ENCODE measurements around the gene GREM1.

Gene GREM1

DNA sequence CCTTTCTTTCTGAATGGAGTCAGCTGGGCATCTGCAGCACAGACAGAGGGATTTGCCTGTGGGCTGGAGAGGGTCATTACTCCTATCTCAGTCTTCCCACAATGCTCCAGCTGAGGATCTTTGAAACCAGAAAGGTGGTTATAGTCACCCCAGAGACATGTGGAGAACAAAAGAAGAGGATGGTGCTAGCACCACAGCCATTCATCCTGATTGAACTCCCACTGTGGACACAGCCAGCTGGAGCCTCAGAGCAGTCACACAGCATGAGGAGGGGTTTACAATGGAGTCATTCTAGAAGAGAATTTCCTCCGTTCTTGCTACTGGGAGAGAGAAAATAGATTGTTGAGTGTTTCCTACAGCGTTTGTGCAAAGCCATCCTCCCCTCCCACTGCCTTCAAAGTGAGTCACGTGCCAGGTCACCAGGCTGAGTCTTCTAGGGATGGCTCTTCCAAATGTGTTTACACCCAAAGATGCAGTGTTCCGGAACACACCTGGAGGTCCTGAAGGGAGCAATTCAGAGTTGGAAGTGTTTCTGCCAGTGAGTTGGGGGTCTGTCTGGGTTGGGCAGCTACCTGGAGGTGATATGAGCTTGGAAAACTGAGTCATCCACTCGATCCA is 18.9 kb upstream of the GREM1 start:
- Histone ChIP-seq H3K36me3 (replicated peaks; ENCODE audit: insufficient read depth, low read length) (no peaks in the 10 kb centered on the region), H3K4me2 (ENCODE audit: low read depth, low read length) (no peak overlapping the region), H3K4me3 (ENCODE audit: low read length) (no peak overlapping the region), H3K4me1 (ENCODE audit: low read length) (no peaks in the 10 kb centered on the region), H3K9me2 (replicated peaks; ENCODE audit: insufficient read depth, low read length) (no peaks in the 10 kb centered on the region), H4K20me1 (ENCODE audit: insufficient read depth, low read length) (no peaks in the 10 kb centered on the region), H2AFZ (ENCODE audit: low read length) (no peak overlapping the region), H3K9ac (ENCODE audit: low read length) (no peak overlapping the region), H3K9me3 (replicated peaks; ENCODE audit: insufficient read depth, low read length) (no peaks in the 10 kb centered on the region), H3K27me3 (replicated peaks; ENCODE audit: insufficient read depth, low read length) (no peaks in the 10 kb centered on the region), H3K79me2 (ENCODE audit: low read length) (no peaks in the 10 kb centered on the region), H3K27ac (ENCODE audit: low read length) (no peak overlapping the region), H3F3A (ENCODE audit: insufficient read depth, low read length) (no peaks in the 10 kb centered on the region)
- TF ChIP-seq, protein P1, sequence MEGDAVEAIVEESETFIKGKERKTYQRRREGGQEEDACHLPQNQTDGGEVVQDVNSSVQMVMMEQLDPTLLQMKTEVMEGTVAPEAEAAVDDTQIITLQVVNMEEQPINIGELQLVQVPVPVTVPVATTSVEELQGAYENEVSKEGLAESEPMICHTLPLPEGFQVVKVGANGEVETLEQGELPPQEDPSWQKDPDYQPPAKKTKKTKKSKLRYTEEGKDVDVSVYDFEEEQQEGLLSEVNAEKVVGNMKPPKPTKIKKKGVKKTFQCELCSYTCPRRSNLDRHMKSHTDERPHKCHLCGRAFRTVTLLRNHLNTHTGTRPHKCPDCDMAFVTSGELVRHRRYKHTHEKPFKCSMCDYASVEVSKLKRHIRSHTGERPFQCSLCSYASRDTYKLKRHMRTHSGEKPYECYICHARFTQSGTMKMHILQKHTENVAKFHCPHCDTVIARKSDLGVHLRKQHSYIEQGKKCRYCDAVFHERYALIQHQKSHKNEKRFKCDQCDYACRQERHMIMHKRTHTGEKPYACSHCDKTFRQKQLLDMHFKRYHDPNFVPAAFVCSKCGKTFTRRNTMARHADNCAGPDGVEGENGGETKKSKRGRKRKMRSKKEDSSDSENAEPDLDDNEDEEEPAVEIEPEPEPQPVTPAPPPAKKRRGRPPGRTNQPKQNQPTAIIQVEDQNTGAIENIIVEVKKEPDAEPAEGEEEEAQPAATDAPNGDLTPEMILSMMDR (IDR thresholded peaks at IDR 0.05; ENCODE audit: low read length): no peak
- TF ChIP-seq EZH2phosphoT487 (IDR thresholded peaks at IDR 0.05; ENCODE audit: low read length): no peak
- no peak for TF ChIP-seq EZH2 (optimal IDR thresholded peaks at IDR 0.05; ENCODE audit: low read depth, low read length)
- no peak for DNase-seq

GRCh38 chr15:32700501-32701150 is 17.2 kb upstream of the GREM1 start:
- H3K27ac ChIP-seq (ENCODE audit: low read length): no peak overlapping the region
- H3K4me3 ChIP-seq (ENCODE audit: low read length): no peak overlapping the region
- H3K9me2 ChIP-seq (replicated peaks; ENCODE audit: insufficient read depth, low read length): no peaks in the 10 kb centered on the region
- no peaks in the 10 kb centered on the region for H3K36me3 ChIP-seq (replicated peaks; ENCODE audit: insufficient read depth, low read length)
- H3K27me3 ChIP-seq (replicated peaks; ENCODE audit: insufficient read depth, low read length): no peaks in the 10 kb centered on the region
- H2AFZ ChIP-seq (ENCODE audit: low read length): no peak overlapping the region
- no peak for DNase-seq
- no peaks in the 10 kb centered on the region for H3K9me3 ChIP-seq (replicated peaks; ENCODE audit: insufficient read depth, low read length)
- H3F3A ChIP-seq (ENCODE audit: insufficient read depth, low read length): no peaks in the 10 kb centered on the region
- no peaks in the 10 kb centered on the region for H3K4me1 ChIP-seq (ENCODE audit: low read length)
- no peak overlapping the region for H3K4me2 ChIP-seq (ENCODE audit: low read depth, low read length)
- no peaks in the 10 kb centered on the region for H3K79me2 ChIP-seq (ENCODE audit: low read length)
- no peaks in the 10 kb centered on the region for H4K20me1 ChIP-seq (ENCODE audit: insufficient read depth, low read length)
- TF ChIP-seq, protein P1 (IDR thresholded peaks at IDR 0.05; ENCODE audit: low read length): no peak
- TF ChIP-seq EZH2 (optimal IDR thresholded peaks at IDR 0.05; ENCODE audit: low read depth, low read length) (no peak), EZH2phosphoT487 (IDR thresholded peaks at IDR 0.05; ENCODE audit: low read length) (no peak)
- no peak overlapping the region for H3K9ac ChIP-seq (ENCODE audit: low read length)

DNA sequence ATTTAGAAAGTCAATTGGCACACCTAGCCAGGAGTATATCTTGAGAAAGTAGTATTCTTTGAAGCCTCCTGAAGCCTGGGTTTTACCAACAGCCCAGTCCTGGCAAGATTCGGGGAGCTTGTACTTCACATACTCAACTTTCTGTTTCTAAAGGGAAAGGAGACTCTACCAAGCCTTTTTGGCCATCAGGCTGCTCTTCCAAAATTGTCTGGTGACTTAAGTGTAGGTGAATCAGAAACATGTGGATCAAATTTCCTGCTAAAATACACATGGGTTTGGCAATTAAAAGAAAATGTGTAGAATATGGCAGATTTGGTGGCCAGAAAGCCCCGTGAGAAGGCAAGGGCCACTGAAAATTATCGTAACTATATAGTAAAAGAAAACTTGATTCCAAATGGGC is 15.9 kb upstream of the GREM1 start:
- Histone ChIP-seq H3K79me2 (ENCODE audit: low read length) (no peaks in the 10 kb centered on the region), H3K9ac (ENCODE audit: low read length) (no peak overlapping the region), H3K9me3 (replicated peaks; ENCODE audit: insufficient read depth, low read length) (no peaks in the 10 kb centered on the region), H3K36me3 (replicated peaks; ENCODE audit: insufficient read depth, low read length) (no peaks in the 10 kb centered on the region), H3K4me2 (ENCODE audit: low read depth, low read length) (no peak overlapping the region), H3K4me3 (ENCODE audit: low read length) (no peak overlapping the region), H3K9me2 (replicated peaks; ENCODE audit: insufficient read depth, low read length) (no peaks in the 10 kb centered on the region), H3K27me3 (replicated peaks; ENCODE audit: insufficient read depth, low read length) (no peaks in the 10 kb centered on the region), H3F3A (ENCODE audit: insufficient read depth, low read length) (no peaks in the 10 kb centered on the region), H3K4me1 (ENCODE audit: low read length) (no peaks in the 10 kb centered on the region), H2AFZ (ENCODE audit: low read length) (no peak overlapping the region), H4K20me1 (ENCODE audit: insufficient read depth, low read length) (no peaks in the 10 kb centered on the region), H3K27ac (ENCODE audit: low read length) (no peak overlapping the region)
- TF ChIP-seq EZH2 (optimal IDR thresholded peaks at IDR 0.05; ENCODE audit: low read depth, low read length) (no peak), EZH2phosphoT487 (IDR thresholded peaks at IDR 0.05; ENCODE audit: low read length) (no peak)
- TF ChIP-seq, protein P1 (IDR thresholded peaks at IDR 0.05; ENCODE audit: low read length): no peak
- no peak for DNase-seq
